DMS79 (cell line): Measurements from ENCODE around the gene CATSPERZ.
A peak's percentile ranks its signal among the peaks of the same experiment; 100 is the strongest.

ENCODE experiments used
- DNase-seq: peaks from one replicate; lab custom pipeline; 2025; lab: John Stamatoyannopoulos, UW

CATSPERZ gene

GRCh38 chr11:64264371-64264852 lies 35.7 kb upstream of the CATSPERZ start:
- DNase-seq = no peak

DNA sequence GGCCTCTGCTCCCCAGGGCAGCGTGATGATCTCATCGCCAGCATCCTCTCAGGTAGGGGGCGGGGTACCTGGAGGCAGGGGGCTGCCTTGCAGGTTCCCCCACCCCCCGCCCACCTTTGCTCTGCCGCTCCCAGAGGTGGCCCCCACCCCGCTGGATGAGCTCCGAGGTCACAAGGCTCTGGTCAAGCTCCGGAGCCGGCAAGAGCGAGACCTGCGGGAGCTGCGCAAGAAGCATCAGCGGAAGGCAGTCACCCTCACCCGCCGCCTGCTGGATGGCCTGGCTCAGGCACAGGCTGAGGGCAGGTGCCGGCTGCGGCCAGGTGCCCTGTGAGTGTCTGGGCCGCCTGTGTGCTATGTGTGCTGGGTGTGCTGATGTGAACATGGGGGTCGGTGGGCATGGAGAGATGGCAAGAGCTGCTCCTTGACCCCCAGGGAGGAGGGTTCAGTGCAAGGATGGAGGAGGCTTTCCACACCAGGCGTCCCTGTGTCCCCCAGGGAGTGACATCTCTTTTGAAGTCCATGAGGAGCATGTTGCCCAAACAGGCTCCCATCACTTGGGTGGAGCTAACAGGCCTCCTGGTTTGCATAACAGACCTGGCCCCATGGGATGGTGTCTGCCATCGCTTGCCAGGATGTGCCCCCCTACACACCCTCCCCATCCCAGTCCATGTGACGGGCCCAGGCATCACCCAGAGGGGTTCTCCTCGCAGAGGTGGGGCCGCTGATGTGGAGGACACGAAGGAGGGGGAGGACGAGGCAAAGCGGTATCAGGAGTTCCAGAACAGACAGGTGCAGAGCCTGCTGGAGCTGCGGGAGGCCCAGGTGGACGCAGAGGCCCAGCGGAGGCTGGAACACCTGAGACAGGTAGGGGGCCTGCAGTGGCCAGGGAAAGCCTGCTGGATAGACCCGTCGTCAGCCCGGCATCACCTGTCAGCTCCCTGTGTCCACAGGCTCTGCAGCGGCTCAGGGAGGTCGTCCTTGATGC lies 34.7 kb upstream of the CATSPERZ start:
- no peak for DNase-seq

DNA sequence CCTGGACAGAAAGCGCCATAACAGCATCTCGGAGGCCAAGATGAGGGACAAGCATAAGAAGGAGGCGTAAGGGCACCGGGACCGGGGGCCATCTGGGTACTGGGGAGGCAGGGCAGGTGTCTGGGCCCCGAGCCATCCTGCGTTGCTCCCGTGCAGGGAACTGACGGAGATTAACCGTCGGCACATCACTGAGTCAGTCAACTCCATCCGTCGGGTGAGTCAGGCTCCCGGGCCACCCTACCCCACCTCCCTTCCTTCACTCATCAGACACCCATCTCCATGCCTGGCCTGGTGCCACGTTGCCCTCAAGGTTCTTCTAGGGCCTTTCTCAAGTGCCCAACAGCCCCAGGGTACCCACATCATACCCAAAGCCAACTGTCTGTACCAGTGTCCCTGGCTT lies 33.8 kb upstream of the CATSPERZ start:
- DNase-seq = no peak

DNA sequence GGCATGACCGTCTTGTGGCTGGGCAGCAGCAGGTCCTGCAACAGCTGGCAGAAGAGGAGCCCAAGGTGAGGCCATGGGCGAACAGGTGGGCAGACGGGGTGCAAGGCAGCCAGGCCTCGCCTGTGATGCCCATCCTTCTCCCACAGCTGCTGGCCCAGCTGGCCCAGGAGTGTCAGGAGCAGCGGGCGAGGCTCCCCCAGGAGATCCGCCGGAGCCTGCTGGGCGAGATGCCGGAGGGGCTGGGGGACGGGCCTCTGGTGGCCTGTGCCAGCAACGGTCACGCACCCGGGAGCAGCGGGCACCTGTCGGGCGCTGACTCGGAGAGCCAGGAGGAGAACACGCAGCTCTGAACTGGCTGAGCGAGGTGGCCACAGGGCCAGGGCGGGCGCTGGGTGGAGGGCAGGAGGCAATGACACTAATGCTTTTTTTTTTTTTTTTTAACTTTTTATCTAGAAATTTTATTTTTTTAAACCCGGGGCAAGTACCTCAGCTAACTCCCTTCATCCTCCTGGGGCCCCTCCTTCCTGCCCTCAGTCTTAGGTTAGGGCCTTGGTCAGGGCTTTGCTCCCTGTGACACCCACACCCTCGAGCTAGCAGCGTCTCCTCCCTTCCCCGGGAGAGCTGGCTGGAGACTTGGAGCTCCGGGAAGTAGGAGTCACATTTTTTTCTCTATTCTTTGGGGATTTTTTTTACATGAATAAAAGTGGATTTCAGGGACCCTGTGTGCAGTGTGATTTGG lies 32.8 kb upstream of the CATSPERZ start:
- DNase-seq = peak; percentile 77

DNA sequence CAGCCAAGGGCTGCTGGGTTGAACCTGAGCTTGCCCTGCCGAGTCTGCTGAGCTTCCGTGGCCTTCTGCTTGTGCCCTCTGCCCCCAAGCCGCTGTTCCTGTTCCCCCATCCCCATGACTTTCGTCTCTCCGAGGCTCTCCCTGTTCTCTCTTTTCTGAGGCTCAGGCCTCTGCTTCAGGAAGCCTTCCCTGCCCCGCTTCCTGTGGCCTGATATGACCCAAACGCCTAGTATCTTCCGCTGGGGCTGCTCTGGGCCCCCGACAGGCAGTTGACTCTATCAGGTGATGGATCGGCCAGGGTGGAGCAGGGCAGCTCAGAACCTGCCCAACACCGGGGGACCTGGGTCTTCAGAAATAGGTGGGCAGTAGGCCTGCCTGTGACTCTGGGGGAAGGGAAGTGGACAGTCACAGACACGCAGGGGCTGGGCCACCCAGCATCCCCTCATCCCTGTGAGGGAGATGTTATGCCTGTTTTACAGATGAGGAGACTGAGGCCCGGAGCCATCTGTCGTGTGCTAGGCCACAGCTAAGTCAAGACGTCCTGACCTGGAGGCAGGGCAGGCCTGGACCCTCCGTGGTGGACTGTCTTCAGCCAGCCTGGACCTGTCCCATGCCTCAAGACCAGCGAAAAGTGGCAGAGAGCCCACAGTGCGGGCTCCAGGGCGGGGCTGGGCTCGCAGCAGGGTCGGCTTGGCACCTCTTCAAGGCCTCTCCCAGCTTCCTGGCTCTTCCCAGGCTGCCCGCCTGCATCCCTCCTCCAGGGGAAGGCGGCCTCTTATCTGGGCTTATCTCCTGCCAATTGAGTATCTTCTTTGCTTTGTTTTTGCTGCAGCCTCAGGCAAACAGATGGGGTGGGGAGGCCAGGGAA lies 31.9 kb upstream of the CATSPERZ start:
- DNase-seq = peak; percentile 27

DNA sequence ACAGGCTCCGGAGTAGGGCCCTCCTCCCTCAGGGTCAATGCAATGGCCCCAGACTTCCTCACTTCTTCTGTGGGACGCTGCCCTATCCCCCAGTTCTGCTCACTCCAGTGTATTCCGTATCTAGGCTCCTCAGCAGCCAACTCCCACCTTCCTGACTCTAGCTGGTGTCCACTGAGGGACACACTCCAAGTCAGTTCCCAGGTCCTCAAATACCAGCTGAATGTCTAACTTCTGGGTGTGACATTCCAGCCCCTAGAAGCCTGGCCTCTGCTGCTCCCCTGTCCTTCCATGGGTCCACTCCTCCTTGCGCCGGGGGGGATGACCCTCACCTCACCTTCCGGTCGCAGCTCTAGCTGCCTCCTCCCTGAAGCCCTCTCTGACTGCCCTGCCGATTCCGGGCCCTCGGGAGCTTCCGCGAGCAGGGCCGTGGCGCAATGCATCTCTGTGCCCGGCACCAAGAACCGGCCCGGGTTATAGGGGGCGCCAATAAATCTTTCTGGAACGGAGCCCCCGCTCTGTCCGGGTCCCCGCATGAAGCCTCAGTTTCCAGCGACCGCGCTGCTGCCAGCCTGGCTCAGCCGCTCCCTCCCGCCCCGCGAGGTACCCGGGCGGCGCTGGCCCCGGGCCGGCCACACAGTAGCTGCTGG lies 31.1 kb upstream of the CATSPERZ start:
- no peak for DNase-seq

DNA sequence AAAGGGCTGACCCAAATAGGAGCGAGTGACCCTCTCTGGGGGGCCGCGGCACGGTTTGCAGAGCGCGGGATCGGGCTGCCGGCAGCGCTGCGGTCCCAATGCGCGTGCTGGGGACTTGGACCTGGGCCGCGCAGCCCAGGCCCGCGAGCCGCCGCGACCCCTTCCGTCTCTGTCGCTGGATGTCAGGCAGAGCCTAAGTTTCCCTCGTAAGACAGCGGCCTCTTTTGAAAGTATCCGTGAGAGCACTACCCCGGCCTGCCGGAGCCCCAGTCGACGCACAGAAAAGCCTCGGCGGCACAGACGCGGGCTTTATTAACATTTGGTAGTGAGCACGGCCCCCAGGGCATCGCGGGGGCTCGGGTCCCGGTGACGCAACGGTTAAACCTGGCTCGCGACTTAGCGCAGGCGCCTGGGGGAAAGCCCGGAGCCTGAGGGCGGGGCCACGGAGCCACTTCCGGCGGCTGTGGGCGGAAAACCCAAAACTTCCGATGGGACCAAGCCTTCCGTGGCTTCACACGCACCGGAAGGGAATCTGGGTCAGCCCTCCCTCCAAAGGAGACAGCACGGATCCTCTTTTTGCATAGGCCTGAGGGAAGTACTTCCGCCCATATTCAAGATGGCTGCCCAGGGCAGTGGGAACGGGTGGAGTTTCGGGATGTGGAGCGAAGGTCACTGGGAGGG lies 30.5 kb upstream of the CATSPERZ start:
- DNase-seq = peak; percentile 99

DNA sequence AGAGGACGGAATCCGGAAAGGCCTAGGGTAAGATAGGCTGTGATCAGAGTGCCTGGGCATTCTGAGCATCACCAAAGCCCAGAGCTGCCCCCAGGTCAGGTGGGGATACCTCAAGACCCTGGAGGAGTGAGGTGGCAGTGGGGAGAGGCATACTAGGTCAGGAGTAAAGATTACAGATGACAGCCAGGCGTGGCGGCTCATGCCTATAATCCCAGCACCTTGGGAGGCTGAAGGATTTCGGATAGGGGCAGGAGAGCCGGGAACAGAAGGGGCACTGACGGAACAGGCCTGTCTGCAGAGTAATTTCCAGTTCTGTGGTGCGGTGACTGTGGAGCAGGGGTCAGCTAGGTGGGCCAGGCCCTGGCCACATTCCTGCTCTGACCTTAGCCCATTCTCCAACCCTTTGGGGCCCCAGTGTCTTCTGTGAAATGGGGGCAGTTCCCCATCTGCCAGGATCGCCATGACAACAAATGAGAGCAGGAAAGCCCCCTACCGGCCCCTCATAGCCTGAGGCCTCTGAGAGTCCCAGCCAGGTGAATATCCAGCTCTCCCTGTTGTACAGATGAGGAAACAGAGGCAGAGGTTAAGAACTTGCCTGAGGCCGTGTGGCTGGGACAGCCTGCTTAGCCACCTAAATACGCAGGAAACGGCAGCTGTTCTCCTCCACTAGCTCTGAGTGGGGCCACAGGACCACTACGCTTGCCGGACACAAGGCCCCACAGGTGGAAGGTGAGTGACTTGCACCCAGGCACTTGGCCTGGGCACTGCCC lies 24.9 kb upstream of the CATSPERZ start:
- DNase-seq = no peak

DNA sequence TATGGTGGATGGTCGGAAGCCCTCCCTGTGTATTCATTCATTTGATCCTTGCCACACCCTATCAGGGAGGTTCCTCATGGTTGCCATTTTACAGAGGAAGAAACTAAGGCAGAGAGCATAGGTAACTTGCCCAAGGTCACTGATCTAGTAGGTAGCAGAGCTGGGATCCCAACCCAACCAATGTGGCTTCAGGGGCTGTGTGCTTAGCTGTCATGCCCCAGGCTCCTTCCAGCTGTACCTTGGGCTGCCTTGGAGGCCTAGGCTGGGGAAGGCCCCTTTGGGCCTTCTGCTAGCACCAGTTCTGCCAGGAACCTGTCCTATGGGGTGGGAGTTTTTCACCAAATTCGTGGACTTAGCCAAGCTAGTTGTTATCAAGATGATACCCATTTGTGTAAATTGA lies 24.3 kb upstream of the CATSPERZ start:
- no peak for DNase-seq

DNA sequence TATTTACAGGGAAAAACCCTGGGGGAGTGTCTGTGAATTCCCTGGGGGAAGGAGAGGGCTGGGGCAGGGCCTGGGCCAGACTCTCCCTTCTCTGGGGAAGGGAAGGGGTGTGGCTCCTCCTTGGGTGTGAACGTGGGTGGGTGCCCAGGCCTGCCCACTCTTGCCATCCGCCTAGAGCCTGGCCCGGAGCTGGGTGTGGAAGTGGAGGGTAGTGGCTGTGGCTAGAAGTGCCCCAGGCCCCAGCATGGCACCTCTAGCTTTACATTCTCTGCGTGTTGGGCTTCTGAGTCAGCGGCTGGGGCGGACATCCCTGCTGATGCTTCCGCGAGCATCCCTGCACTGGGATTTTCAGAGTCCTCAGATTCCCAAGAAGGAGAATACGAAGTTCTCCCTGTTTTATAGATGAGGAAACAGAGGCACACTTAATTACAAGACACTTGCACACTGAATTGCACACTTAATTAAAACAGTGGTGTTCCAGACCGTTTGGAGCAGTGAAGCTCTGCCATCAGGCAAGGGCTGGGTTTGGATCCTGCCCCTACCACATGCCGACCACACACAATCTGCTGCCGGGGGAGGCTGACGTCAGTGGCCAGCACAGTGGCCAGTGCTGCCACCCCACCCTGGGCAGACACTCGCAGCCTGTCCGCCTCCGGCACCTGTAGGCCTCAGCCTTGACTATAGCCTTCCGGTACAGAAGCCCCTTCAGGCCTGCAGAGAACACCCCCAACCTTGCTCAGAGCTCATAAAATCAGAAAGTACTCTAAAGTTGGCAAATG lies 23.3 kb upstream of the CATSPERZ start:
- DNase-seq = no peak

- DNase-seq = no peak
Observed at GRCh38 chr11:64278576-64279190, 21.5 kb upstream of the CATSPERZ start.

- no peak for DNase-seq
Observed at GRCh38 chr11:64281957-64282770, 18.0 kb upstream of the CATSPERZ start.

GRCh38 chr11:64283092-64283491 lies 17.1 kb upstream of the CATSPERZ start:
- DNase-seq = no peak

- DNase-seq = peak; percentile 89
Observed at GRCh38 chr11:64284048-64284961, 15.9 kb upstream of the CATSPERZ start, which contains the start of gene BAD. Gene BAD (minus strand): TSS chr11:64284665. CDS start chr11:64284368, 297 bp downstream.

DNA sequence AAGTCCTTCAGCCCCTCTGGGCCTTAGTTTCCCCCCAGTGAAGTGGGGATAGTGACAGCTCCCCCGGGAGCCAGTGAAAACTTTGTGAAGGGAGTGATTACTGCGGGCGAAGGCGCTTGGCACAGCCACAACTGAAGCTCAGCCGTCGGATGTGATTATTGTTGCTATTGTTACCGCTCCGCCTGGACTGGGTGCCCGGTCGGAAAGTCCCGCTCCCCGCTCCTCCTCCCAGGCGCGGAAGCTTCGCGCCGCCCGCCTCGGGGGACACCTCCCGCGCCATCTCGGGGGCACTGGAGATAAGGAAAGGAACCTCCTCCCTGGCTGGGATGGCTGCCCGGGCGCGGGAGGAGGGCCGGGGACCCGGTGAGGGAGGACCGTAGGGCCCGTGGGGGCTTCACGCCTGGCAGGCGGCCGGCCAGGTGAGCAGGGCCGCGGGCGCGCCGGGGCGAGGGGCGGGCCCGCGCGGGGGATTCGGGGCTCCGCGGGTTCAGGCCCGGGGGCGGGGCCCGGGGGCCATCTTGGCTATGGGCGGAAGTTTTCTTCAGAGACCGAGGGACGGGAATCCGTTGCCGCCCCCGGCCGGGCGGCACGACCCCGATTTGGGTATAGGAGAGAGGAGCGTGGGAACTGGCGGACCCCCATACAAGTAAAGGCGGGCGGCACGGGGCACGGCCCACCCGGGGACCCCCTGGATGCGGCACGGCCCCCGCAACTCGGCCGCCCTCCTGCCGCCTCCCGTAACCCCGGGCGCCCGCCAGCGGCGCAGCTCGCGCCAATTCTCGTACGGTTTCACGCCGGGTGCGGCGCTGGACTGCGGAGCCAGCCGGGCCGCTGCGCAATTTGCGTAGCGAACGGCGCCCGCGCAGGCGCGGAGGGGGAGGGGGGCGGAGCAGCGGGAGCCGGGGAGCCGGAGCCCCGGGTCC lies 14.9 kb upstream of the CATSPERZ start, which contains the start of gene GPR137:
GPR137 (plus strand) TSS at position 887 of the 923 bp plus-strand sequence. CDS start 677 bp downstream, outside the sequence.
- DNase-seq = no peak
